Tibial nerve (tissue), 4 donors: Measurements from ENCODE around the gene MOGAT3.

Experiments used
- EP300 ChIP-seq, 2 donors: sonication (generic); formaldehyde crosslinking; IDR thresholded peaks; one replicate each; pipeline ENCODE4 v1.6.1; 2017; ENCODE audit warnings: antibody characterized with exemption in 2 of 2, mild to moderate bottlenecking in 1 of 2
- POLR2A ChIP-seq, 2 donors: fragments of 450-650 bp; IDR thresholded peaks; one replicate each; pipeline ENCODE4 v1.6.1; 2017; ENCODE audit warnings: antibody characterized with exemption in 2 of 2, mild to moderate bottlenecking in 2 of 2, moderate library complexity in 2 of 2
- TF ChIP-seq, protein P1 (sequence below), 5 experiments: fragments of 200-600 bp in 3 of 5; fragments of 450-650 bp in 2 of 5; sonication (generic) in 3 of 5; IDR thresholded peaks; one replicate each; pipeline ENCODE4 v1.5.1; 2016 to 2019; ENCODE audit warnings: antibody characterized with exemption in 5 of 5, mild to moderate bottlenecking in 3 of 5, moderate library complexity in 2 of 5

DNA sequence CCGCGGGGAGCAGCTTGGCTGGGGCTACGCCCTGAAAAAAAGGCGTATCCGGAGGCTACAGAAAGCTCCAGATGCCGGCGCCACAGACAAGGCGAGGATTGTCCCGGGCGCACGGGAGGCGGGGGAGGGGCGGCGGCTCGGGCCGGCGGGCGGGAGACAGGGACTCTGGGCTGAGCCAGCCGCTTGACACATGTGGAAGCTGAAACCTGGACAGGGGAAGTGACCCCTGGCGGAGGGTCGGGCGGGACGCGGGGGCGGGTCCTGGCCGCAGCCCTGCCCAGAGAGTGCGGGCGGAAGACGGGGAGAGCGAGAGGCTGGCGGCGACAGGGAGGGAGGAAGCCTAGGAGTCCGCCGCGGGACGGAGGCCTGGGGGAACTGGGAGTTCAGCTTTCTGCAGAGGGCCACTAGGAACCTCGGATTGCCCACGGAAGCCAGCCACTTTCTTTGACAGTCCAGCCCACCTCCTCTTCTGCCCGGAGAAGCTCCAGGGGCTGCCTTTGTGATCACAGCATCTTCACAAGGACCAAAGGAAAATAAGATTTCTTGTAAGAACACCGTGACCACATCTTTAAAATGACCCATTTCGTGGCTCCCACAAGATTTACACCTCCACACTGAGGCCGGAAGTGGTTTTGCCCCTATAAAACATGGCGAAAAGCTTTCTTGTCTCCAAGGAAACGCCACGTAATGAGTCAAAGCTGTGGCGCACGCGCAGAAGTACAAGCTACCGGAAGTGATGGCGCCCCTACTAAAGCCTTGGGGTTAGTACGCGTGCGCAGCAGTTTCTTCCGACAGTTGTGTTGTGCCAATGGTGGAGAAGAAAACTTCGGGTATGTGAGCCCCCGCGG is 16.8 kb upstream of the MOGAT3 start, which contains the start of the genes PLOD3 and ZNHIT1:
- TF ChIP-seq, protein P1, sequence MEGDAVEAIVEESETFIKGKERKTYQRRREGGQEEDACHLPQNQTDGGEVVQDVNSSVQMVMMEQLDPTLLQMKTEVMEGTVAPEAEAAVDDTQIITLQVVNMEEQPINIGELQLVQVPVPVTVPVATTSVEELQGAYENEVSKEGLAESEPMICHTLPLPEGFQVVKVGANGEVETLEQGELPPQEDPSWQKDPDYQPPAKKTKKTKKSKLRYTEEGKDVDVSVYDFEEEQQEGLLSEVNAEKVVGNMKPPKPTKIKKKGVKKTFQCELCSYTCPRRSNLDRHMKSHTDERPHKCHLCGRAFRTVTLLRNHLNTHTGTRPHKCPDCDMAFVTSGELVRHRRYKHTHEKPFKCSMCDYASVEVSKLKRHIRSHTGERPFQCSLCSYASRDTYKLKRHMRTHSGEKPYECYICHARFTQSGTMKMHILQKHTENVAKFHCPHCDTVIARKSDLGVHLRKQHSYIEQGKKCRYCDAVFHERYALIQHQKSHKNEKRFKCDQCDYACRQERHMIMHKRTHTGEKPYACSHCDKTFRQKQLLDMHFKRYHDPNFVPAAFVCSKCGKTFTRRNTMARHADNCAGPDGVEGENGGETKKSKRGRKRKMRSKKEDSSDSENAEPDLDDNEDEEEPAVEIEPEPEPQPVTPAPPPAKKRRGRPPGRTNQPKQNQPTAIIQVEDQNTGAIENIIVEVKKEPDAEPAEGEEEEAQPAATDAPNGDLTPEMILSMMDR (IDR thresholded peaks at IDR 0.05): peak in 1 of 5 experiments; percentile 27
- TF ChIP-seq EP300 (IDR thresholded peaks at IDR 0.05) (peak; percentile 61 to 79), POLR2A (IDR thresholded peaks at IDR 0.05) (peak in 1 of 2 donors; percentile 26)
